Smooth muscle cell (in vitro differentiated cells): ENCODE data around the gene GPX3. TPM values are rescaled to one million over a fixed set of nuclear protein-coding genes. Genes with fewer than 3 reads are reported as not detected.

ENCODE experiments used
- DNase-seq: peaks from one replicate; lab custom pipeline; 2025; ENCODE audit not compliant: unreplicated experiment; lab: John Stamatoyannopoulos, UW
- H2AFZ ChIP-seq: fragments of 200-600 bp; sonication (generic); 2 replicates; pipeline ENCODE4 v1.6.0; 2016; ENCODE audit warnings: antibody characterized with exemption, low read depth, mild to moderate bottlenecking
- H3F3A ChIP-seq: fragments of 200-600 bp; sonication (generic); 2 replicates; pipeline ENCODE4 v1.6.0; 2017; ENCODE audit warnings: antibody characterized with exemption, low read depth
- H3K27ac ChIP-seq: fragments of 200-600 bp; sonication (generic); 2 replicates; pipeline ENCODE4 v1.5.1; 2016; ENCODE audit warnings: low read depth, mild to moderate bottlenecking
- H3K27me3 ChIP-seq: fragments of 200-600 bp; sonication (generic); 2 replicates; pipeline ENCODE4 v1.6.1; 2016; ENCODE audit warnings: low read depth, mild to moderate bottlenecking
- H3K36me3 ChIP-seq: fragments of 200-600 bp; sonication (generic); 2 replicates; pipeline ENCODE4 v1.5.1; 2016; ENCODE audit warnings: low read depth
- H3K4me1 ChIP-seq: fragments of 200-600 bp; sonication (generic); 2 replicates; pipeline ENCODE4 v1.5.1; 2016; ENCODE audit warnings: low read depth
- H3K4me2 ChIP-seq: fragments of 200-600 bp; sonication (generic); 2 replicates; pipeline ENCODE4 v1.6.0; 2016; ENCODE audit warnings: mild to moderate bottlenecking
- H3K4me3 ChIP-seq: fragments of 200-600 bp; sonication (generic); 2 replicates; pipeline ENCODE4 v1.5.1; 2016; ENCODE audit warnings: mild to moderate bottlenecking
- H3K79me2 ChIP-seq: fragments of 200-600 bp; sonication (generic); 2 replicates; pipeline ENCODE4 v1.6.0; 2016; ENCODE audit warnings: low read depth, mild to moderate bottlenecking
- H3K9ac ChIP-seq: fragments of 200-600 bp; sonication (generic); 2 replicates; pipeline ENCODE4 v1.6.0; 2016; ENCODE audit warnings: low read depth
- H3K9me3 ChIP-seq: fragments of 200-600 bp; sonication (generic); replicated peaks from 2 replicates; pipeline ENCODE4 v1.5.1; 2016; ENCODE audit warnings: low read depth
- H4K20me1 ChIP-seq: fragments of 200-600 bp; sonication (generic); 2 replicates; pipeline ENCODE4 v1.6.0; 2016; ENCODE audit warnings: low read depth
- CTCF ChIP-seq: fragments of 200-600 bp; sonication (generic); IDR thresholded peaks from 2 replicates; pipeline ENCODE4 v1.5.1; 2017; ENCODE audit warnings: borderline replicate concordance, mild to moderate bottlenecking, antibody characterized with exemption; ENCODE audit not compliant: insufficient read depth, poor library complexity, severe bottlenecking
- WGBS: methylation state at CpG from one replicate; pipeline ENCODE4 v1.1.7; 2016; ENCODE audit warnings: low lambda C conversion rate; 5-methylcytosine and 5-hydroxymethylcytosine counted together
- polyA plus RNA-seq: library from polyadenylated mRNA; unstranded; fragments of >200 nt; fragmentation: Nextera tagmentation; extraction: Ambion mirVana; gene quantifications from 2 replicates; pipeline ENCODE4 v1.2.1, GENCODE V29; 2016
- total RNA-seq: library from RNA; depleted of rRNA; stranded (reverse); fragments of >200 nt; gene quantifications from 2 replicates; pipeline ENCODE4 v1.2.3, GENCODE V29; 2014

The GPX3 gene
- total and polyA plus RNA-seq, 2 experiments from 2014 or later = 32.6 to 67.5 TPM

DNA sequence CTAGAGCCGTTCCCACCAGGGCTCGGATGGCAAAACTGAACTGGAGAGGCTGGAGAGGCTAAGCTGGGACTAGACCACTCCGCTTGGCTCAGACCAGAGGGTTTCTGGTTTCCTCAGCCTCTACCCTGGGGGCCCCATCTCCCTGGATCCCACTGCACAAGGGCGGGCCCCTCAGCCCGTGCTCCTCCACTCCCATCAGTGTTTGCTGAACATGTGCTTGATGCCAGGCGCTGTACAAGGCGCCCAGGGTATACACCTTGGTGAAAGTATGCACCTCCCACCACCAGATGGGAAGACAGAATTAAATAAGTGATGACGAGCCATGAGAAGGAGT, 18.0 kb downstream of the GPX3 start:
- peaks cover 3% of the 10 kb centered on the region for H4K20me1 ChIP-seq
- H3K4me2 ChIP-seq = no peak overlapping the region
- no peak overlapping the region for H3K4me3 ChIP-seq
- no peaks in the 10 kb centered on the region for H3K79me2 ChIP-seq
- no peaks in the 10 kb centered on the region for H3F3A ChIP-seq
- peak overlapping the region; percentile 75 for H3K27ac ChIP-seq
- no peak for DNase-seq
- H3K27me3 ChIP-seq = no peaks in the 10 kb centered on the region
- H3K9me3 ChIP-seq = no peaks in the 10 kb centered on the region
- H3K36me3 ChIP-seq = peaks cover 4% of the 10 kb centered on the region
- WGBS = 90% methylated on average over 8 of the region's 8 CpGs
- no peak overlapping the region for H3K9ac ChIP-seq
- H2AFZ ChIP-seq = no peak overlapping the region
- no peak for TF ChIP-seq CTCF
- H3K4me1 ChIP-seq = no peaks in the 10 kb centered on the region

- no peaks in the 10 kb centered on the region for H3K4me1 ChIP-seq
- H3K4me2 ChIP-seq = no peak overlapping the region
- no peak overlapping the region for H3K4me3 ChIP-seq
- no peak for DNase-seq
- 84% methylated on average over 7 of the region's 7 CpGs for WGBS
- TF ChIP-seq CTCF = no peak
- no peaks in the 10 kb centered on the region for H3K79me2 ChIP-seq
- no peaks in the 10 kb centered on the region for H3F3A ChIP-seq
- peak overlapping the region; percentile 75 for H3K27ac ChIP-seq
- no peak overlapping the region for H3K9ac ChIP-seq
- H3K27me3 ChIP-seq = no peaks in the 10 kb centered on the region
- peaks cover 4% of the 10 kb centered on the region for H3K36me3 ChIP-seq
- H2AFZ ChIP-seq = no peak overlapping the region
- no peaks in the 10 kb centered on the region for H3K9me3 ChIP-seq
- H4K20me1 ChIP-seq = peaks cover 5% of the 10 kb centered on the region
Measured at GRCh38 chr5:151038801-151039238, 18.4 kb downstream of the GPX3 start.

- peaks cover 4% of the 10 kb centered on the region for H3K36me3 ChIP-seq
- DNase-seq = no peak
- no peak for TF ChIP-seq CTCF
- 94% methylated on average over 9 of the region's 9 CpGs for WGBS
- peaks cover 5% of the 10 kb centered on the region for H4K20me1 ChIP-seq
- no peak overlapping the region for H3K4me3 ChIP-seq
- H3K4me1 ChIP-seq = no peaks in the 10 kb centered on the region
- H3F3A ChIP-seq = no peaks in the 10 kb centered on the region
- H3K27ac ChIP-seq = no peak overlapping the region
- H3K27me3 ChIP-seq = no peaks in the 10 kb centered on the region
- H3K4me2 ChIP-seq = no peak overlapping the region
- H3K9ac ChIP-seq = no peak overlapping the region
- no peak overlapping the region for H2AFZ ChIP-seq
- no peaks in the 10 kb centered on the region for H3K9me3 ChIP-seq
- no peaks in the 10 kb centered on the region for H3K79me2 ChIP-seq
Measured at GRCh38 chr5:151039665-151040064, 19.3 kb downstream of the GPX3 start.

GRCh38 chr5:151040211-151040747, 19.9 kb downstream of the GPX3 start:
- Histone ChIP-seq H3K4me3 (no peak overlapping the region), H3K9ac (no peak overlapping the region), H3K27ac (peak overlapping the region; percentile 37), H3K36me3 (no peaks in the 10 kb centered on the region), H3K79me2 (no peaks in the 10 kb centered on the region), H4K20me1 (peaks cover 5% of the 10 kb centered on the region), H3K4me2 (no peak overlapping the region), H2AFZ (no peak overlapping the region), H3K9me3 (no peaks in the 10 kb centered on the region), H3F3A (no peaks in the 10 kb centered on the region), H3K27me3 (no peaks in the 10 kb centered on the region), H3K4me1 (no peaks in the 10 kb centered on the region)
- no peak for TF ChIP-seq CTCF
- DNase-seq = no peak
- 83% methylated on average over 8 of the region's 8 CpGs for WGBS
